Liver (tissue), 3 donors: ENCODE results near the gene SLC25A42.

Experiments
- RAD21 ChIP-seq, 2 donors: IDR thresholded peaks; 2 replicates each; pipeline ENCODE4 v1.6.1; 2016; ENCODE audit warnings: antibody characterized with exemption in 2 of 2, mild to moderate bottlenecking in 2 of 2
- SP1 ChIP-seq: IDR thresholded peaks from 2 replicates; pipeline ENCODE4 v1.6.1; 2018; ENCODE audit warnings: antibody characterized with exemption, mild to moderate bottlenecking
- ZBTB33 ChIP-seq: IDR thresholded peaks from 2 replicates; pipeline ENCODE4 v1.6.1; 2016; ENCODE audit warnings: antibody characterized with exemption
- TF ChIP-seq, protein P1 (sequence below): fragments of 150-350 bp; IDR thresholded peaks from 2 replicates; pipeline ENCODE4 v1.5.1; 2017; ENCODE audit warnings: improper control_type of control experiment, low read depth, low read length; ENCODE audit not compliant: missing input control
- TF ChIP-seq, protein P2 (sequence below): IDR thresholded peaks from 2 replicates; pipeline ENCODE4 v1.6.1; 2016; ENCODE audit warnings: antibody characterized with exemption
- donor health status: healthy.
- donor health status: healthy.

GRCh38 chr19:19126102-19126501 is 62.3 kb downstream of the SLC25A42 start:
- TF ChIP-seq, protein P1, sequence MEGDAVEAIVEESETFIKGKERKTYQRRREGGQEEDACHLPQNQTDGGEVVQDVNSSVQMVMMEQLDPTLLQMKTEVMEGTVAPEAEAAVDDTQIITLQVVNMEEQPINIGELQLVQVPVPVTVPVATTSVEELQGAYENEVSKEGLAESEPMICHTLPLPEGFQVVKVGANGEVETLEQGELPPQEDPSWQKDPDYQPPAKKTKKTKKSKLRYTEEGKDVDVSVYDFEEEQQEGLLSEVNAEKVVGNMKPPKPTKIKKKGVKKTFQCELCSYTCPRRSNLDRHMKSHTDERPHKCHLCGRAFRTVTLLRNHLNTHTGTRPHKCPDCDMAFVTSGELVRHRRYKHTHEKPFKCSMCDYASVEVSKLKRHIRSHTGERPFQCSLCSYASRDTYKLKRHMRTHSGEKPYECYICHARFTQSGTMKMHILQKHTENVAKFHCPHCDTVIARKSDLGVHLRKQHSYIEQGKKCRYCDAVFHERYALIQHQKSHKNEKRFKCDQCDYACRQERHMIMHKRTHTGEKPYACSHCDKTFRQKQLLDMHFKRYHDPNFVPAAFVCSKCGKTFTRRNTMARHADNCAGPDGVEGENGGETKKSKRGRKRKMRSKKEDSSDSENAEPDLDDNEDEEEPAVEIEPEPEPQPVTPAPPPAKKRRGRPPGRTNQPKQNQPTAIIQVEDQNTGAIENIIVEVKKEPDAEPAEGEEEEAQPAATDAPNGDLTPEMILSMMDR, result no peak
- no peak for TF ChIP-seq RAD21 (IDR thresholded peaks at IDR 0.05)
- no peak for TF ChIP-seq SP1
- TF ChIP-seq, protein P2, sequence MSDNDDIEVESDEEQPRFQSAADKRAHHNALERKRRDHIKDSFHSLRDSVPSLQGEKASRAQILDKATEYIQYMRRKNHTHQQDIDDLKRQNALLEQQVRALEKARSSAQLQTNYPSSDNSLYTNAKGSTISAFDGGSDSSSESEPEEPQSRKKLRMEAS, result no peak
- TF ChIP-seq ZBTB33, result no peak
